Subcutaneous adipose tissue (tissue), 4 donors: ENCODE results near the gene SLC49A4. TPM values are rescaled to one million over a fixed set of nuclear protein-coding genes. Genes with fewer than 3 reads are reported as not detected.

ENCODE experiments used
- total RNA-seq, 4 donors: library from RNA; depleted of rRNA; stranded (reverse); fragments of >200 nt; gene quantifications; one replicate each; pipeline ENCODE4 v1.1.0, GENCODE V29; 2016
- TF ChIP-seq, protein P1 (sequence below): fragments of 450-650 bp; IDR thresholded peaks from one replicate; pipeline ENCODE4 v1.5.1; 2016; ENCODE audit warnings: low read depth, mild to moderate bottlenecking, control low read depth, antibody characterized with exemption, moderate library complexity

Gene SLC49A4
- total RNA-seq, 4 donors from 2014 or later: 21.1 to 27.1 (median 23.2) TPM

DNA sequence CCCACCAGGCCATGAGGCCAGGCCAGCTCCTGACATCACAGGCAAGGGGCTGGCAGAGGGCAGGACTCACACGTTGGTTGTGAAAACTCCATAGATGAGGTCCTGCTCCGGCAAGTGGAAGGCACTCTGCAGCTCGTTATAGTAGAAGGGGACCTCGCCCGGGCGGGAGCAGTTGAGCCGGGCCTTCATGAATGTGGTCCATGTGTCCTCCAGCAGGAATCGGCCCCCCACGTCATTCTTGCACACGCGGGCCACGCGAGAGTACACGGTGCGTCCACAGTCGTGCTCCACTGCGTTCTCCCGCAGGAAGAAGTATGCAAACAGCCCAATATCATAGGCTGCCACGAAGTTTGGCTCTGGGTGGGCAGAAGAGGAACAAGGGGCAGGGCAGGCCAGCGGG lies 131.5 kb downstream of the SLC49A4 start:
- TF ChIP-seq, protein P1, sequence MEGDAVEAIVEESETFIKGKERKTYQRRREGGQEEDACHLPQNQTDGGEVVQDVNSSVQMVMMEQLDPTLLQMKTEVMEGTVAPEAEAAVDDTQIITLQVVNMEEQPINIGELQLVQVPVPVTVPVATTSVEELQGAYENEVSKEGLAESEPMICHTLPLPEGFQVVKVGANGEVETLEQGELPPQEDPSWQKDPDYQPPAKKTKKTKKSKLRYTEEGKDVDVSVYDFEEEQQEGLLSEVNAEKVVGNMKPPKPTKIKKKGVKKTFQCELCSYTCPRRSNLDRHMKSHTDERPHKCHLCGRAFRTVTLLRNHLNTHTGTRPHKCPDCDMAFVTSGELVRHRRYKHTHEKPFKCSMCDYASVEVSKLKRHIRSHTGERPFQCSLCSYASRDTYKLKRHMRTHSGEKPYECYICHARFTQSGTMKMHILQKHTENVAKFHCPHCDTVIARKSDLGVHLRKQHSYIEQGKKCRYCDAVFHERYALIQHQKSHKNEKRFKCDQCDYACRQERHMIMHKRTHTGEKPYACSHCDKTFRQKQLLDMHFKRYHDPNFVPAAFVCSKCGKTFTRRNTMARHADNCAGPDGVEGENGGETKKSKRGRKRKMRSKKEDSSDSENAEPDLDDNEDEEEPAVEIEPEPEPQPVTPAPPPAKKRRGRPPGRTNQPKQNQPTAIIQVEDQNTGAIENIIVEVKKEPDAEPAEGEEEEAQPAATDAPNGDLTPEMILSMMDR: no peak

DNA sequence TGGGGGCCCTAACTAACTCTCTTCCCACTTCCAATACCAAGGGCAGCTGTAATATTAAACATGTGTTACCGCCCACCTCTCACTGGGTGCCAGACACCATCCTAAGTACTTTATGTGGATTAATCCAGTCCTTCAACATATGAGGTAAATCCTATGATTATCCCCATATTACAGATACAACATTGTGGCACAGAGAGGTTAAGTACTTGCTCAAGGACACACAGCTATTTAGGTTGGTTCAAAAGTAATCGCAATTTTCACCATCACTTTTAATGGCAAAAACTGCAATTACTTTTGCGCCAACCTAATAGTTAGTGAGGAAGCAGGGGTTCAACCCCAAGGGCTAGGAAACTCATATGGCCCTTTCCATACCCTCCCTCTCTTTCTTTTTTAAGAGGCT lies 131.9 kb downstream of the SLC49A4 start:
- TF ChIP-seq, protein P1: no peak

DNA sequence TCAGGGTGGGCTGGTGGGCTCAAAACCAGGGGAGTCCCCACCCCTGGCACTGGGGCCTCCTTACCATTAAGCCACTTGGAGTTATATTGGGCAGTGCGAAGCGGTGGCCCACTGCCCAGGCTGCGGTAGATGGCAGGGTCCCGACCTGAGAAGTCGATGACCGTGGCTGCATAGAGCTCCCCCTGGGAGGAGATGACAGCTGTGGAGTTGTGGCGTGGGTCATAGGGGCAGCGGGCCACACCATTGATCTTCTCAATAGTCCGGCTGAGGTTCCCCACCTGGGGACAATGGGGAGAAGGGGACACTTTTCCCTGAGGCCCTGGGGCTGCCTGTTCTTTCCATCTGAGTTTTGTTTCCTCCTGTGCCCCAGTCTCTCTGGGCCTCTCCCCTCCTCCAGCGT lies 132.9 kb downstream of the SLC49A4 start:
- TF ChIP-seq, protein P1: no peak

DNA sequence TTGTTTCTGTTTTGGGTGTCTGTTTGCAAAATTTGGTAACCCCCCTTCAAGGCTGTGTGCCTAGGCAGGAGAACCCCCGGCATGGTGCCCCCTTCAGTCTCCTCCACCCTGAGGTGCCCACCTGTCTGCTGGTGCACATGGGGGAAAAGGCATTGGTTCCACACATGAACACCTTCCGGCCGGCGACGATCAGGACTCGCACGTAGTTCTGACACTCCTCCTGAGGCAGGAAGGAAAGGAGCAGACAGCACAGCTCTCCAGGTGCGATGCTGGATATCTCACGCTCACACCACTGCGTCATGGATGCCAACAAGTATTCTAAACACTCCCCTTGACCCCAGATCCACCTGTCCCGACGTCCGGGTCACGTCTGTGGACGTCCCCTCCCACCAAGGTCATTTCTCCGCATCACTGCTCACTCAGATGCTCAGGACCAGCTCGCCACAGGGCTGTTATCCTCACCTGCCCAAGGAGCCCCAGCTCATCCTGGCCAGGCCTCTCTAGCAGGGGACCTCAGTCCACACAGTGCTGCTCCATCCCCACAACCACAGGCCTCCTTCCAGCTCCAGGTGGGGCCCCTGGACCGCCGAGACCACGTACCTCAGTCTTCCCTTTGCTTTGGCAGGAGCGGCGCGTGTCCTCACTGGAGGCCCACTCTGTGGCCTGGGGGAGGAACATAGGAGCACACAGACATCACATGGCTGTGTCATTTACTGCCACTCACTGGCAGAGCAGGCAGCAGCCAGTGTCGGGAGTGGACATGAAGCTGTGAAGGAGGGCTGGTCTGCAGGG lies 133.7 kb downstream of the SLC49A4 start:
- TF ChIP-seq, protein P1: no peak

DNA sequence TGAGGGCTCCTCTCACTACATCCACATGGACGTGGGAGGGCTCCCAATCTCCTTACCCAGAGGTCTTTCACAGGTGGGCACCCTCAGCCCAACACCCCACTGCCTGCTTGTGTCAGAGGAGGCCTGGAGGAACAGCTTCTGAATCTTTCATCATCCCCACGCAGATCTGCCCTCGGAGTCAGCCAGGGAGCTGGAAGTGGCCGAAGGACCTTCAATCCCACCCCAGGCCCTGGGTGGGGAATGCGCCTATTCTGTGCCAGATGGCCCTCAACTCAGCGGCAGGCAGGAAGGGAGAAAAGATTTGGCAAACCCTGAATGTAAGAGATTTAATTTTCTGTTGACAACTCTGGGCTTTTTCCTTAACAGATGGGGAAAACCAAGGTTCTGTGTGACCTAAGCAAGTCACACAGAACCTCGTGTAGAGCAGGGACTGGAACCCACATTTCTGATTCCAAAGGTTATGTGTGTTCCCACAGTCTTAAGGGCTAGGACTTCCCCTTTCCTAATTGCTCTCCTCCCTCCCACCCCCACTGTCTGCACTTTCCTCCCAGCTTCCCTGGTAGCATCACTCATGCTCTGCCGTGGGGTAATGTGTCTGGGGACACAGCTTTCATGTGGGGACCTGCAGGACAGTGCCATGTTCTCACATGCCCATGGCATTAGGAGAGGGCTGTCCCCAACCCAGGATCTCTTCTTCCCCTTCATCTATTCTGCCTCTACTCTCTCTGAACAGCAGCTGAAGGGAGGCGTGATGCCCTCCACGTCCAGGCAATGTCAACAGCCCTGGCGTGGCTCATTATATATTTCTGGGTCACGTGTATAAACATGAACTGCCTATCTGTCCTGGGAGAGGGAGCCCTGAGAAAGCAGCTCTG lies 134.6 kb downstream of the SLC49A4 start:
- TF ChIP-seq, protein P1: no peak

DNA sequence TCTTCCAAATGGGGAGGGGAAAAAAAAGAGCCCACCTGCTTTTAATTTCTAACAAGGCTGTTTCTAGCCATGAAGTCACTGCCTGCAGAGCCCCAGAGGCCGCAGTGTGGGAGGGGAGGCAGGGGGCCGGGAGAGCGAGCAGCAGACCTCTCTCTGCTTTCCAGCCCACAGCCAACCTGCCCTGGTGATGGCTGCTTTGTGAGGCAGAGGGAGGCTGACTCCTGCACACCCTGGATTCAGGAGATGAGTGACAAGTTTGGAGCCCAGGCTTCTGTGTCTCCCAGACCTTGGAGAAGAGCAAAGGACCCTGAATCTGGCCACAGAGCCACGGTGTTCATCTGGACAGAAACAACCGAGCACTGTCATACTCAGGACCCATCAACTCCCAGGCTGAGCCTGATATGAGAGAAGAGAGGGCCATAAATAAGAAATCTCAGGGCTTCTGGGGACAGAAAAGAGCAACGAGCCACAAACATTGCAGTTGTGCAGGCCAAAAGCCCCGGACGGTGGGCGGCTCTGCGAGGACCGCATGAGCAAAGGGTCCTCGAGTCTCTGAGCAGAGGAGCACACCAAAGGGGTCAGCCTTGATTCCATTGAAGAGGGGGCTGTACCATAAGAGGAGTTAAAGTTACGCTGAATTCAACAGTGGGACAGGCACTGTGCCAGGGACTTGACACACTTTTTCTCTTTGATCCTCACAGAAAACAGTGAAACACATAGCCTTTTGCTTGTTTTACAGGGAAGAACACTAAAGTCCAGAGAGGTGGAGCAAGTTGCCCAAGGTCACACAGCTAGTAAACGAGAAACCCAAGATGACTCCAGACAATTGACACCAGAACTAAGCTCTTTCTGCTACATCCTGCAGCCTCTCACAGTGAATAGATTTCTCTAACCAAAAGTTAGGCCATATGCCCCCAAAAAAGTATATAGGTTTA lies 135.5 kb downstream of the SLC49A4 start:
- TF ChIP-seq, protein P1: no peak

Other genes starting within 250 kb of the SLC49A4 start
- gene PARP9, start 230.8 kb upstream of the SLC49A4 start, total RNA-seq: 10 to 100 TPM; 23.6 to 50.7 (median 31.3) TPM
- 10 to 100 TPM; 22.0 to 33.0 (median 26.3) TPM for gene DTX3L, start 230.7 kb upstream of the SLC49A4 start, total RNA-seq
- gene PARP15, start 217.4 kb upstream of the SLC49A4 start, total RNA-seq: 10 to 100 TPM in 2 of 4 donors, 1 to 10 TPM in 2; 4.9 to 20.7 (median 8.0) TPM
- gene PARP14, start 114.2 kb upstream of the SLC49A4 start, total RNA-seq: 100 to 1,000 TPM in 1 of 4 donors, 10 to 100 TPM in 3; 65.2 to 107 (median 85.5) TPM
- gene HSPBAP1, start 1.2 kb upstream of the SLC49A4 start, total RNA-seq: 10 to 100 TPM in 3 of 4 donors, 1 to 10 TPM in 1; 8.1 to 24.0 (median 20.6) TPM
- gene SEMA5B, start 232.7 kb downstream of the SLC49A4 start, total RNA-seq: under 1 TPM in 2 of 4 donors, not detected in 2; 0.51 to 0.88 TPM